ENCODE measurements around the gene TMEM59. TPM values are rescaled to one million over a fixed set of nuclear protein-coding genes. Genes with fewer than 3 reads are reported as not detected.

The TMEM59 gene
- total and polyA plus RNA-seq, 2 of the 8 experiments (the other 6 are each of a cell fraction or from before 2014, with no cell fraction given): 116 to 139 TPM

GRCh38 chr1:54037476-54037875 is 15.5 kb downstream of the TMEM59 start (continued):
- TF ChIP-seq CBX5 (IDR thresholded peaks at IDR 0.05; ENCODE audit: low read depth, low read length) (no peak), TAF7 (optimal IDR thresholded peaks at IDR 0.05; ENCODE audit: borderline replicate concordance, low read depth, low read length) (no peak), POLR2AphosphoS5 (IDR thresholded peaks at IDR 0.05; ENCODE audit: low read depth, low read length) (no peak), CHD1 (IDR thresholded peaks at IDR 0.05; ENCODE audit: low read depth, low read length) (no peak), HDAC2 (IDR thresholded peaks at IDR 0.05; ENCODE audit: borderline replicate concordance in 1 of 2, low read depth in 2 of 2, low read length in 2 of 2) (no peak), SRF (IDR thresholded peaks at IDR 0.05; ENCODE audit: low read depth, low read length) (no peak)
